Measurements from ENCODE around the gene C18orf63. TPM values are rescaled to one million over a fixed set of nuclear protein-coding genes. Genes with fewer than 3 reads are reported as not detected.

Gene C18orf63
- total and polyA plus RNA-seq, 4 donors, result not detected

DNA sequence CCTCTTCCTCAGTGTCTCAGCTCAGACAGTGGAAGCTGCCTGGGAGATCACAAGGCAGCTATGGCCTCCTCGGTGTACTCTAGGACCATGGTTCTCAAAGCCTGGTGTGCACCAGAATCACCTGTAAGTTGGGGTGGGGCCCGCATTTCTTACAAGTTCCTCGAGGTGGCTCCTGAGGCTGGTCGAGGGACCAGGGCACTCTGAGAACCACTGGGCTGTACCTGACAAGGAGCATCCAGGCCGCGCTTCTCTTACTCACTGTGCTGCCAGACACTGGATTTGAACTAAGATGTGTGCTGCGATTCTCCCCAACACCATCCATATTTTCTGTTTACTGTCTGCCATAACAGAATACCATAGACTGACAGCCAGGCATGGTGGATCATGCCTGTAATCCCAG, 81.9 kb downstream of the C18orf63 start:
- Histone ChIP-seq H3K36me3 (ENCODE audit: control insufficient read depth in 4 of 4, insufficient read depth in 3 of 4, low read depth in 1 of 4, low read length in 3 of 4) (no peaks in the 10 kb centered on the region), H3K4me3 (ENCODE audit: low read depth in 1 of 3, low read length in 3 of 3) (no peak overlapping the region), H3K9me3 (ENCODE audit: control insufficient read depth in 4 of 4, low read length in 3 of 4) (no peaks in the 10 kb centered on the region), H3K27me3 (ENCODE audit: control insufficient read depth in 4 of 4, insufficient read depth in 4 of 4, low read length in 3 of 4) (no peaks in the 10 kb centered on the region), H3K4me1 (ENCODE audit: control insufficient read depth in 4 of 4, insufficient read depth in 4 of 4, low read length in 3 of 4) (peaks cover 0 to 9% (median 5%) of the 10 kb centered on the region in 4 donors), H3K9ac (ENCODE audit: low read depth in 1 of 2, low read length in 2 of 2) (no peak overlapping the region), H3K27ac (ENCODE audit: low read depth in 1 of 2, low read length in 2 of 2) (no peak overlapping the region)
- whole genome bisulfite sequencing, result 90% methylated on average over 7 of the region's 7 CpGs
- TF ChIP-seq HNF4G (IDR thresholded peaks at IDR 0.05) (no peak), FOXA2 (IDR thresholded peaks at IDR 0.05) (no peak), EGR1 (IDR thresholded peaks at IDR 0.05; ENCODE audit: low read depth in 2 of 2) (no peak), MAX (IDR thresholded peaks at IDR 0.05) (no peak), RXRA (IDR thresholded peaks at IDR 0.05) (no peak), NR2F2 (IDR thresholded peaks at IDR 0.05) (no peak), ZBTB33 (IDR thresholded peaks at IDR 0.05) (no peak), TAF1 (conservative IDR thresholded peaks at IDR 0.05) (no peak), JUND (IDR thresholded peaks at IDR 0.05) (no peak), RAD21 (IDR thresholded peaks at IDR 0.05) (no peak), YY1 (IDR thresholded peaks at IDR 0.05) (no peak), GABPA (IDR thresholded peaks at IDR 0.05 in 1 of 2, conservative IDR thresholded peaks at IDR 0.05 in 1 of 2) (no peak), FOXA1 (IDR thresholded peaks at IDR 0.05) (no peak), HNF4A (conservative IDR thresholded peaks at IDR 0.05) (no peak), SP1 (IDR thresholded peaks at IDR 0.05) (no peak), CTCF (IDR thresholded peaks at IDR 0.05; ENCODE audit: low read depth, low read length, missing input control) (no peak)
- TF ChIP-seq, protein P1, sequence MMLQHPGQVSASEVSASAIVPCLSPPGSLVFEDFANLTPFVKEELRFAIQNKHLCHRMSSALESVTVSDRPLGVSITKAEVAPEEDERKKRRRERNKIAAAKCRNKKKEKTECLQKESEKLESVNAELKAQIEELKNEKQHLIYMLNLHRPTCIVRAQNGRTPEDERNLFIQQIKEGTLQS (IDR thresholded peaks at IDR 0.05), result no peak
- TF ChIP-seq, protein P2, sequence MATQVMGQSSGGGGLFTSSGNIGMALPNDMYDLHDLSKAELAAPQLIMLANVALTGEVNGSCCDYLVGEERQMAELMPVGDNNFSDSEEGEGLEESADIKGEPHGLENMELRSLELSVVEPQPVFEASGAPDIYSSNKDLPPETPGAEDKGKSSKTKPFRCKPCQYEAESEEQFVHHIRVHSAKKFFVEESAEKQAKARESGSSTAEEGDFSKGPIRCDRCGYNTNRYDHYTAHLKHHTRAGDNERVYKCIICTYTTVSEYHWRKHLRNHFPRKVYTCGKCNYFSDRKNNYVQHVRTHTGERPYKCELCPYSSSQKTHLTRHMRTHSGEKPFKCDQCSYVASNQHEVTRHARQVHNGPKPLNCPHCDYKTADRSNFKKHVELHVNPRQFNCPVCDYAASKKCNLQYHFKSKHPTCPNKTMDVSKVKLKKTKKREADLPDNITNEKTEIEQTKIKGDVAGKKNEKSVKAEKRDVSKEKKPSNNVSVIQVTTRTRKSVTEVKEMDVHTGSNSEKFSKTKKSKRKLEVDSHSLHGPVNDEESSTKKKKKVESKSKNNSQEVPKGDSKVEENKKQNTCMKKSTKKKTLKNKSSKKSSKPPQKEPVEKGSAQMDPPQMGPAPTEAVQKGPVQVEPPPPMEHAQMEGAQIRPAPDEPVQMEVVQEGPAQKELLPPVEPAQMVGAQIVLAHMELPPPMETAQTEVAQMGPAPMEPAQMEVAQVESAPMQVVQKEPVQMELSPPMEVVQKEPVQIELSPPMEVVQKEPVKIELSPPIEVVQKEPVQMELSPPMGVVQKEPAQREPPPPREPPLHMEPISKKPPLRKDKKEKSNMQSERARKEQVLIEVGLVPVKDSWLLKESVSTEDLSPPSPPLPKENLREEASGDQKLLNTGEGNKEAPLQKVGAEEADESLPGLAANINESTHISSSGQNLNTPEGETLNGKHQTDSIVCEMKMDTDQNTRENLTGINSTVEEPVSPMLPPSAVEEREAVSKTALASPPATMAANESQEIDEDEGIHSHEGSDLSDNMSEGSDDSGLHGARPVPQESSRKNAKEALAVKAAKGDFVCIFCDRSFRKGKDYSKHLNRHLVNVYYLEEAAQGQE (IDR thresholded peaks at IDR 0.05), result no peak
- DNase-seq (ENCODE audit: low spot score), result no peak

Measured in liver (tissue), 9 donors.